Loucy (cell line): ENCODE data around the gene RSKR.

Source experiments
- CTCF ChIP-seq: fragments of 200-600 bp; sonication (generic); conservative IDR thresholded peaks from 2 replicates; pipeline ENCODE4 v1.5.1; 2014; ENCODE audit warnings: mild to moderate bottlenecking, antibody characterized with exemption, low read length
- EZH2phosphoT487 ChIP-seq: fragments of 200-600 bp; IDR thresholded peaks from 2 replicates; pipeline ENCODE4 v1.6.1; 2018; ENCODE audit warnings: antibody characterized with exemption, mild to moderate bottlenecking, moderate library complexity, borderline replicate concordance

DNA sequence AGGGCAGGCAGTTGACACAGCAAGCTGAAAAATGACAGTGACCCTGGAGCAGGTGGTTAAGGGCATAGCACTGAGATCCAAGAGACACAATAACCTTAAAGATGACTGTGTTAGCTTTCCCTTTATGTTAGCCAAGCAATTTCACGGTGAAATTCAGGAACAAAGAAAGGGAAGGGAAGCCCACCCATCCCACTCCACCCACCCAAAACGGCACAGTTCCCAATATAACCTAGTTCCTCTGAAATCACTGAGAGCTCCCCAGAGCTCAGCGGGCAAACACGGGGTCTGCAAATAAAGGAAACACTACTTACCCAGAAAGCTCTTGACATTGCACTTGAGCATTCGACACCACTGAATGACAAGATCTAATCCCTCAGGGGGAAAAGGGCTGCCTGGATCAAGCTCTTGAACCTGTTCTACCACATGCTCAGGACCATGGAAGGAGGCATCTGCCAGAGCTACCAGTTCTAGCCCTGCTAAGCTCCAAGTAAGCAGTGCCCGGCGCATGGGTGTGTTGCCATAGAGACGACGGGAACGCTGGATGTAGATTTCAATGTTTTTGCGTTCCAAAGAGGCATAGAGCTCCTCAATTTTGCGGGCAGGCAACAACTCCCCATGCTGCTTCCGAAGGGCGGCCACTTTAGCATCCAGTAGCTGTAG is 20.4 kb upstream of the RSKR start:
- no peak for TF ChIP-seq CTCF
- no peak for TF ChIP-seq EZH2phosphoT487
